Liver (tissue), 9 donors: ENCODE results near the gene IL1RAPL2. TPM values are rescaled to one million over a fixed set of nuclear protein-coding genes. Genes with fewer than 3 reads are reported as not detected.
"Not testable (repeated sequence)": the region's sequence is repeated elsewhere in the genome, so short reads cannot be mapped to it uniquely, and the experiment has no call there.

Experiments
- DNase-seq: peaks from one replicate; pipeline ENCODE4 v3.0.0-alpha.2; 2017; ENCODE audit warnings: low spot score
- H3K27ac ChIP-seq, 2 donors: one replicate each; pipeline ENCODE4 v1.7.0; 2013; ENCODE audit warnings: inconsistent platforms in 2 of 2, low read length in 2 of 2, control low read depth in 1 of 2, low read depth in 1 of 2, mild to moderate bottlenecking in 1 of 2
- H3K27me3 ChIP-seq, 4 donors: one replicate each; pipeline versions ENCODE4 v1.6.1 to v1.7.0; 2013; ENCODE audit warnings: low read length in 3 of 4, inconsistent platforms in 1 of 4, mild to moderate bottlenecking in 1 of 4, moderate library complexity in 1 of 4; ENCODE audit not compliant: control insufficient read depth in 4 of 4, insufficient read depth in 4 of 4
- H3K36me3 ChIP-seq, 4 donors: one replicate each; pipeline versions ENCODE4 v1.6.1 to v1.7.0; 2013; ENCODE audit warnings: low read length in 3 of 4, mild to moderate bottlenecking in 3 of 4, low read depth in 1 of 4, moderate library complexity in 1 of 4; ENCODE audit not compliant: control insufficient read depth in 4 of 4, insufficient read depth in 3 of 4
- H3K4me1 ChIP-seq, 4 donors: one replicate each; pipeline versions ENCODE4 v1.6.1 to v1.7.0; 2013; ENCODE audit warnings: low read length in 3 of 4, mild to moderate bottlenecking in 3 of 4, moderate library complexity in 1 of 4; ENCODE audit not compliant: control insufficient read depth in 4 of 4, insufficient read depth in 4 of 4
- H3K4me3 ChIP-seq, 3 donors: one replicate each; pipeline versions ENCODE4 v1.6.1 to v1.7.0; 2013; ENCODE audit warnings: low read length in 3 of 3, control low read depth in 1 of 3, low read depth in 1 of 3, mild to moderate bottlenecking in 1 of 3
- H3K9ac ChIP-seq, 2 donors: one replicate each; pipeline ENCODE4 v1.7.0; 2013; ENCODE audit warnings: low read length in 2 of 2, mild to moderate bottlenecking in 2 of 2, moderate library complexity in 2 of 2, control low read depth in 1 of 2, low read depth in 1 of 2
- H3K9me3 ChIP-seq, 4 donors: one replicate each; pipeline versions ENCODE4 v1.6.1 to v1.7.0; 2013; ENCODE audit warnings: low read length in 3 of 4; ENCODE audit not compliant: control insufficient read depth in 4 of 4
- FOXA1 ChIP-seq: IDR thresholded peaks from 2 replicates; pipeline ENCODE4 v1.6.1; 2016; ENCODE audit warnings: antibody characterized with exemption
- GABPA ChIP-seq, 2 donors: IDR thresholded peaks in 1 of 2; conservative IDR thresholded peaks in 1 of 2; 2 replicates each; pipeline ENCODE4 v1.6.1; 2016; ENCODE audit warnings: antibody characterized with exemption in 2 of 2, mild to moderate bottlenecking in 1 of 2, moderate library complexity in 1 of 2
- HNF4A ChIP-seq, 2 donors: conservative IDR thresholded peaks; 2 replicates each; pipeline ENCODE4 v1.6.1; 2016; ENCODE audit warnings: antibody characterized with exemption in 2 of 2, mild to moderate bottlenecking in 2 of 2
- HNF4G ChIP-seq: IDR thresholded peaks from 2 replicates; pipeline ENCODE4 v1.6.1; 2016; ENCODE audit warnings: antibody characterized with exemption
- JUND ChIP-seq, 2 donors: IDR thresholded peaks; 2 replicates each; pipeline ENCODE4 v1.6.1; 2016; ENCODE audit warnings: antibody characterized with exemption in 2 of 2
- NR2F2 ChIP-seq: IDR thresholded peaks from 2 replicates; pipeline ENCODE4 v1.6.1; 2016; ENCODE audit warnings: antibody characterized with exemption
- RAD21 ChIP-seq, 2 donors: IDR thresholded peaks; 2 replicates each; pipeline ENCODE4 v1.6.1; 2016; ENCODE audit warnings: antibody characterized with exemption in 2 of 2, mild to moderate bottlenecking in 2 of 2
- RXRA ChIP-seq, 2 donors: IDR thresholded peaks; 2 replicates each; pipeline ENCODE4 v1.6.1; 2017 to 2018; ENCODE audit warnings: antibody characterized with exemption in 2 of 2, mild to moderate bottlenecking in 1 of 2
- SP1 ChIP-seq: IDR thresholded peaks from 2 replicates; pipeline ENCODE4 v1.6.1; 2018; ENCODE audit warnings: antibody characterized with exemption, mild to moderate bottlenecking
- WGBS: extraction: QIAGEN DNeasy Blood & Tissue Kit; methylation state at CpG from one replicate; pipeline ENCODE4 v1.1.7; 2013; 5-methylcytosine and 5-hydroxymethylcytosine counted together
- polyA plus RNA-seq, 2 donors: library from polyadenylated mRNA; stranded (reverse) in 1 of 2; unstranded in 1 of 2; fragments of 200-250 nt in 1 of 2; fragments of >200 nt in 1 of 2; fragmentation: Nextera tagmentation in 1 of 2; extraction: Ambion mirVana in 1 of 2; gene quantifications; one replicate each; pipeline versions ENCODE4 v1.2.1 to v1.2.3, GENCODE V29; 2013 to 2015
- total RNA-seq, 2 donors: library from RNA; depleted of rRNA; stranded (reverse); fragments of >200 nt; gene quantifications; one replicate each; pipeline ENCODE4 v1.2.3, GENCODE V29; 2014
- TF ChIP-seq, protein P1 (sequence below): IDR thresholded peaks from 2 replicates; pipeline ENCODE4 v1.6.1; 2016; ENCODE audit warnings: antibody characterized with exemption
- TF ChIP-seq, protein P2 (sequence below): IDR thresholded peaks from 2 replicates; pipeline ENCODE4 v1.6.1; 2016; ENCODE audit warnings: antibody characterized with exemption, mild to moderate bottlenecking
- donor health status: healthy.
- donor health status: healthy.
- donor health status: healthy.
- donor health status: healthy.
- donor health status: healthy.

Gene IL1RAPL2
- total and polyA plus RNA-seq, 4 donors = 0.20 to 1.6 (median 0.91) TPM

DNA sequence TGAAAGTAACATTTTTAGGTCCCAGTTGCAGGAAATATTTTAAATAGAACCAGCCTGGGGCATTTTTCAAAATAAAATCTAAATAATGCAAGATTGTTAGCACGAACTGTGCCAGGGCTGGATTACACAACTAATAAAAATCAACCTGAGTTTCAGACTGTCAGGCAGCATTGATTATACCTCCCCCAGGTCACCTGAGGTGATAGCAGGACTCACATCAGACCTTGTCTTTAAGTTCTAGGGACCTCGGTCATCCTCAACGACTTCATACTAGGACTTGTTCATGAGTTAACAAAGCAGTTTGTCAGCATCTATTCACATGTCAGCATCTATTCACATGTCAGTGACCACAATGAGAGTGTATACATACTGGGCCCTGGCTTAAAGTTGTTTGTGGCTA, 663.1 kb downstream of the IL1RAPL2 start:
- H3K4me3 ChIP-seq = no peak overlapping the region
- TF ChIP-seq RXRA (IDR thresholded peaks at IDR 0.05) = peak in 1 of 2 donors; percentile 25
- TF ChIP-seq, protein P1, sequence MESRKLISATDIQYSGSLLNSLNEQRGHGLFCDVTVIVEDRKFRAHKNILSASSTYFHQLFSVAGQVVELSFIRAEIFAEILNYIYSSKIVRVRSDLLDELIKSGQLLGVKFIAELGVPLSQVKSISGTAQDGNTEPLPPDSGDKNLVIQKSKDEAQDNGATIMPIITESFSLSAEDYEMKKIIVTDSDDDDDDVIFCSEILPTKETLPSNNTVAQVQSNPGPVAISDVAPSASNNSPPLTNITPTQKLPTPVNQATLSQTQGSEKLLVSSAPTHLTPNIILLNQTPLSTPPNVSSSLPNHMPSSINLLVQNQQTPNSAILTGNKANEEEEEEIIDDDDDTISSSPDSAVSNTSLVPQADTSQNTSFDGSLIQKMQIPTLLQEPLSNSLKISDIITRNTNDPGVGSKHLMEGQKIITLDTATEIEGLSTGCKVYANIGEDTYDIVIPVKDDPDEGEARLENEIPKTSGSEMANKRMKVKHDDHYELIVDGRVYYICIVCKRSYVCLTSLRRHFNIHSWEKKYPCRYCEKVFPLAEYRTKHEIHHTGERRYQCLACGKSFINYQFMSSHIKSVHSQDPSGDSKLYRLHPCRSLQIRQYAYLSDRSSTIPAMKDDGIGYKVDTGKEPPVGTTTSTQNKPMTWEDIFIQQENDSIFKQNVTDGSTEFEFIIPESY = no peak
- TF ChIP-seq, protein P2, sequence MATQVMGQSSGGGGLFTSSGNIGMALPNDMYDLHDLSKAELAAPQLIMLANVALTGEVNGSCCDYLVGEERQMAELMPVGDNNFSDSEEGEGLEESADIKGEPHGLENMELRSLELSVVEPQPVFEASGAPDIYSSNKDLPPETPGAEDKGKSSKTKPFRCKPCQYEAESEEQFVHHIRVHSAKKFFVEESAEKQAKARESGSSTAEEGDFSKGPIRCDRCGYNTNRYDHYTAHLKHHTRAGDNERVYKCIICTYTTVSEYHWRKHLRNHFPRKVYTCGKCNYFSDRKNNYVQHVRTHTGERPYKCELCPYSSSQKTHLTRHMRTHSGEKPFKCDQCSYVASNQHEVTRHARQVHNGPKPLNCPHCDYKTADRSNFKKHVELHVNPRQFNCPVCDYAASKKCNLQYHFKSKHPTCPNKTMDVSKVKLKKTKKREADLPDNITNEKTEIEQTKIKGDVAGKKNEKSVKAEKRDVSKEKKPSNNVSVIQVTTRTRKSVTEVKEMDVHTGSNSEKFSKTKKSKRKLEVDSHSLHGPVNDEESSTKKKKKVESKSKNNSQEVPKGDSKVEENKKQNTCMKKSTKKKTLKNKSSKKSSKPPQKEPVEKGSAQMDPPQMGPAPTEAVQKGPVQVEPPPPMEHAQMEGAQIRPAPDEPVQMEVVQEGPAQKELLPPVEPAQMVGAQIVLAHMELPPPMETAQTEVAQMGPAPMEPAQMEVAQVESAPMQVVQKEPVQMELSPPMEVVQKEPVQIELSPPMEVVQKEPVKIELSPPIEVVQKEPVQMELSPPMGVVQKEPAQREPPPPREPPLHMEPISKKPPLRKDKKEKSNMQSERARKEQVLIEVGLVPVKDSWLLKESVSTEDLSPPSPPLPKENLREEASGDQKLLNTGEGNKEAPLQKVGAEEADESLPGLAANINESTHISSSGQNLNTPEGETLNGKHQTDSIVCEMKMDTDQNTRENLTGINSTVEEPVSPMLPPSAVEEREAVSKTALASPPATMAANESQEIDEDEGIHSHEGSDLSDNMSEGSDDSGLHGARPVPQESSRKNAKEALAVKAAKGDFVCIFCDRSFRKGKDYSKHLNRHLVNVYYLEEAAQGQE = no peak
- TF ChIP-seq NR2F2 = no peak
- TF ChIP-seq HNF4G = no peak
- TF ChIP-seq GABPA (IDR thresholded peaks at IDR 0.05 in 1 of 2, conservative IDR thresholded peaks at IDR 0.05 in 1 of 2) = no peak
- no peak for TF ChIP-seq FOXA1
- no peak for TF ChIP-seq HNF4A (conservative IDR thresholded peaks at IDR 0.05)
- 38% methylated on average over 3 of the region's 3 CpGs for WGBS
- no peaks in the 10 kb centered on the region for H3K27me3 ChIP-seq
- H3K27ac ChIP-seq = no peak overlapping the region
- H3K4me1 ChIP-seq = peaks cover 0 to 4% (median 2%) of the 10 kb centered on the region in 4 donors
- H3K9ac ChIP-seq = no peak overlapping the region
- no peaks in the 10 kb centered on the region for H3K9me3 ChIP-seq
- no peaks in the 10 kb centered on the region for H3K36me3 ChIP-seq
- no peak for DNase-seq

DNA sequence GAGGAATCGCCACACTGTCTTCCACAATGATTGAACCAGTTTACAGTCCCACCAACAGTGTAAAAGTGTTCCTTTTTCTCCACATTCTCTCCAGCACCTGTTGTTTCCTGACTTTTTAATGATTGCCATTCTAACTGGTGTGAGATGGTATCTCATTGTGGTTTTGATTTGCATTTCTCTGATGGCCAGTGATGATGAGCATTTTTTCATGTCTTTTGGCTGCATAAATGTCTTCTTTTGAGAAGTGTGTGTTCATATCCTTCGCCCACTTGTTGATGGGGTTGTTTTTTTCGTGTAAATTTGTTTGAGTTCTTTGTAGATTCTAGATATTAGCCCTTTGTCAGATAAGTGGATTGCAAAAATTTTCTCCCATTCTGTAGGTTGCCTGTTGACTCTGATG, 671.4 kb downstream of the IL1RAPL2 start:
- 93% methylated on average over 3 of the region's 3 CpGs for WGBS
- H3K36me3 ChIP-seq = not testable (repeated sequence)

DNA sequence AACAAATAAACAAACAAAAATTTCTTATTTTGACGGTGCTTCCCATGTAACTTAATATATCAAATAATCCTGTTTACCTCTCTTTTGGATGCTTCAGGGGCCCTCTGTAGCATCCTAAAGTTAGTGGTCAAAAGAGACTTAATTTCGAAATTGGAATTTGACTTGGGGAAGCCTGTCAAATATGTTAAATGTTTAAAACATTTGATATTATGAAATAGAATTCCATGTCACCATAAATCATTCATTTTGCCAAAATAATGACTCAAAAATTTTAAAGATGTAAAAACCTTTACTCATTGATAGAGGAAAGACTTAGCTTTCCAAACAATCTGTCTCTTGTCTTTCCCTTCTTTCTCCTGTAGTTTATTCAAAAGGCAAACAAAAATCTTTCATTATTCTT, 675.1 kb downstream of the IL1RAPL2 start:
- Histone ChIP-seq H3K4me3 (no peak overlapping the region), H3K4me1 (no peaks in the 10 kb centered on the region), H3K9ac (no peak overlapping the region), H3K9me3 (no peaks in the 10 kb centered on the region), H3K27ac (no peak overlapping the region), H3K36me3 (no peaks in the 10 kb centered on the region), H3K27me3 (no peaks in the 10 kb centered on the region)
- TF ChIP-seq, protein P2 = no peak
- TF ChIP-seq JUND (IDR thresholded peaks at IDR 0.05) (no peak), HNF4G (no peak), SP1 (no peak), RXRA (IDR thresholded peaks at IDR 0.05) (no peak), RAD21 (IDR thresholded peaks at IDR 0.05) (no peak)
- TF ChIP-seq, protein P1 = no peak
- DNase-seq = no peak
- WGBS = 77% methylated on average over 2 of the region's 2 CpGs

More for the DNA sequence above, 671.4 kb downstream of the IL1RAPL2 start:
- not testable (repeated sequence) for H3K27me3 ChIP-seq, H3K27ac ChIP-seq, H3K4me3 ChIP-seq, H3K9me3 ChIP-seq, H3K9ac ChIP-seq, DNase-seq, H3K4me1 ChIP-seq
